OCI-LY7 (cell line): Measurements from ENCODE around the gene CENPX. TPM values are rescaled to one million over a fixed set of nuclear protein-coding genes. Genes with fewer than 3 reads are reported as not detected.

Experiments
- BruUV-seq: library from RNA; stranded (reverse); fragments of 400-500 nt; replicated peaks from 2 replicates; lab custom pipeline; 2021; lab: Mats Ljungman, UMichigan
- CTCF ChIA-PET: fragments of 300-600 bp; sonication (Branson Sonifier 250); formaldehyde crosslinking; loops from one replicate; lab custom pipeline; 2022; ENCODE audit warnings: antibody characterized with exemption; ENCODE audit not compliant: unreplicated experiment; lab: Charles Lee
- POLR2A ChIA-PET: fragments of 300-600 bp; sonication (Branson Sonifier 250); formaldehyde crosslinking; loops from one replicate; lab custom pipeline; 2022; ENCODE audit warnings: antibody characterized with exemption; lab: Charles Lee
- DNase-seq: peaks from one replicate; pipeline ENCODE4 v3.0.0-alpha.2; 2015; ENCODE audit warnings: low spot score
- H2AFZ ChIP-seq: fragments of 200-600 bp; sonication (generic), shearing (Covaris generic); 2 replicates; pipeline ENCODE4 v1.6.1; 2014; ENCODE audit warnings: mild to moderate bottlenecking, antibody characterized with exemption, low read length, moderate library complexity
- H3K27ac ChIP-seq: fragments of 200-600 bp; sonication (generic); 2 replicates; pipeline ENCODE4 v1.5.1; 2014; ENCODE audit warnings: mixed run types, low read depth, mild to moderate bottlenecking, moderate library complexity, low read length, inconsistent platforms; ENCODE audit not compliant: poor library complexity, severe bottlenecking
- H3K36me3 ChIP-seq: fragments of 200-600 bp; sonication (generic); 2 replicates; pipeline ENCODE4 v1.6.1; 2014; ENCODE audit warnings: mild to moderate bottlenecking, antibody characterized with exemption, low read length, moderate library complexity, mixed read lengths; ENCODE audit not compliant: insufficient read depth
- H3K4me1 ChIP-seq: fragments of 200-600 bp; sonication (generic); 2 replicates; pipeline ENCODE4 v1.5.1; 2014; ENCODE audit warnings: mild to moderate bottlenecking, low read length; ENCODE audit not compliant: insufficient read depth, poor library complexity, severe bottlenecking
- H3K4me2 ChIP-seq: fragments of 200-600 bp; sonication (generic); 2 replicates; pipeline ENCODE4 v1.6.1; 2014; ENCODE audit warnings: mild to moderate bottlenecking, low read length
- H3K4me3 ChIP-seq: fragments of 200-600 bp; sonication (generic); 2 replicates; pipeline ENCODE4 v1.5.1; 2014; ENCODE audit warnings: mild to moderate bottlenecking, low read depth, low read length; ENCODE audit not compliant: poor library complexity, severe bottlenecking
- H3K79me2 ChIP-seq: fragments of 200-600 bp; sonication (generic); 2 replicates; pipeline ENCODE4 v1.6.1; 2016; ENCODE audit warnings: low read depth, mild to moderate bottlenecking, low read length, moderate library complexity, mixed read lengths; ENCODE audit not compliant: insufficient read depth
- H3K9me2 ChIP-seq: fragments of 200-600 bp; sonication (generic); 2 replicates; pipeline ENCODE4 v1.6.1; 2016; ENCODE audit warnings: mild to moderate bottlenecking, low read length, mixed read lengths; ENCODE audit not compliant: insufficient read depth
- H3K9me3 ChIP-seq: fragments of 200-600 bp; sonication (generic); 2 replicates; pipeline ENCODE4 v1.6.1; 2014; ENCODE audit warnings: mild to moderate bottlenecking, mixed run types, low read length, mixed read lengths
- H4K20me1 ChIP-seq: fragments of 200-600 bp; sonication (generic); 2 replicates; pipeline ENCODE4 v1.6.1; 2014; ENCODE audit warnings: mild to moderate bottlenecking, antibody characterized with exemption, low read length, moderate library complexity, mixed read lengths; ENCODE audit not compliant: insufficient read depth
- EZH2phosphoT487 ChIP-seq: fragments of 200-600 bp; sonication (generic); IDR thresholded peaks from 2 replicates; pipeline ENCODE4 v1.6.1; 2018; ENCODE audit warnings: low read depth, borderline replicate concordance, mild to moderate bottlenecking, mixed run types, antibody characterized with exemption, low read length, moderate library complexity, mixed read lengths
- intact Hi-C: fragments of 100-400 bp; cut with micrococcal nuclease; formaldehyde crosslinking; loops from one replicate; pipeline ENCODE4 v1.10.0; 2022; ENCODE audit not compliant: unreplicated experiment
- total RNA-seq, 2 experiments: library from RNA; depleted of rRNA in 1 of 2; stranded (reverse); fragments of >200 nt in 1 of 2; shearing (Covaris generic) in 1 of 2; gene quantifications; 2 replicates each; pipeline ENCODE4 v1.2.3, GENCODE V29; 2014 to 2022
- TF ChIP-seq, protein P1 (sequence below): fragments of 200-600 bp; sonication (generic); conservative IDR thresholded peaks from 2 replicates; pipeline ENCODE4 v1.5.1; 2014; ENCODE audit warnings: mild to moderate bottlenecking, antibody characterized with exemption, low read length, moderate library complexity, mixed read lengths

The CENPX gene
- total RNA-seq, 2 experiments from 2014 or later: 130 to 251 TPM

DNA sequence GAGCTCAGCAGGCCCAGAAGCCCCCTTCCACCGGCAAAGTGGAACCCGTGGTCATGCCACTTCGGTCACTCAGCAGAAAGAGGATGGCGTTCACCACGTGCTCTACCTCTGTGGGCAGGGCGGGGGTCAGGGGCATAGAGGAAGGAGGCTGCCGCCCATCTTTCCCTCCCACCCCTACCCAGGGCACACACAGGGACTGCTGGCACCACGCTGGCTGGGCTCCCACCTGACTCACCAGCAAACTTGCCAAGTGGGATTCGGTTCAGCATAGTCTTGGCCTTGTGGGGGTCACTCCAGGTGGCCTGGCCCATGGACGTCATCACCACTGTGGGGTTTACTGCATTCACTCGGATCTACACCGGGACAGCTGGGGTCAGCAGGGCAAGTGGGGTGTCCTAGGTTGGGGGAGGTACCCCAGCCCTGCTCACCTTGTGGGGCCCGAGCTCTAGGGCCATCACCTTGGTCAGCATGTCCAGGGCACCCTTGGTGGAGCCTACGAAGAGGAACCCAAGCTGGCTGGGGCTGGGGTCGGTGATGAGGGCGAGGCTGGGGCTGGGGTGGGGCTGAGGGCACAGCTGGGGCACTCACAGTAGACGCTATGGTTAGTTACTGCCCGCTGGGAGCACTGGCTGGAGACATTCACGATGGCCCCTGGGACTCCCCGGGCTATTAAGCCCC lies 13.4 kb upstream of the CENPX start:
- H2AFZ ChIP-seq: no peak overlapping the region
- DNase-seq: no peak
- intact Hi-C loops: loop anchor here (5.0 kb wide), 1 partner anchor 164 kb away; the partner anchor contains the start of gene ARHGDIA
- TSS peak; percentile 96 for BruUV-seq
- H3K4me1 ChIP-seq: peaks cover 21% of the 10 kb centered on the region
- no peaks in the 10 kb centered on the region for H3K79me2 ChIP-seq
- H3K9me3 ChIP-seq: no peaks in the 10 kb centered on the region
- no peaks in the 10 kb centered on the region for H3K9me2 ChIP-seq
- ChIA-PET CTCF (interaction anchor here (0.5 to 0.6 kb wide), 2 partner anchors 13 to 88 kb away, joined by 3 read pairs; no protein-coding TSS in a partner anchor), POLR2A (interaction anchor here (0.6 to 1.2 kb wide), 2 partner anchors 13 to 90 kb away, joined by 3 to 4 read pairs; partner anchors contain the start of genes CENPX and LRRC45)
- H3K4me2 ChIP-seq: peak overlapping the region; percentile 92
- H4K20me1 ChIP-seq: 0 out of 2 replicates have a peak, but pooled peaks cover 5% of the 10 kb centered on the region
- TF ChIP-seq, protein P1, sequence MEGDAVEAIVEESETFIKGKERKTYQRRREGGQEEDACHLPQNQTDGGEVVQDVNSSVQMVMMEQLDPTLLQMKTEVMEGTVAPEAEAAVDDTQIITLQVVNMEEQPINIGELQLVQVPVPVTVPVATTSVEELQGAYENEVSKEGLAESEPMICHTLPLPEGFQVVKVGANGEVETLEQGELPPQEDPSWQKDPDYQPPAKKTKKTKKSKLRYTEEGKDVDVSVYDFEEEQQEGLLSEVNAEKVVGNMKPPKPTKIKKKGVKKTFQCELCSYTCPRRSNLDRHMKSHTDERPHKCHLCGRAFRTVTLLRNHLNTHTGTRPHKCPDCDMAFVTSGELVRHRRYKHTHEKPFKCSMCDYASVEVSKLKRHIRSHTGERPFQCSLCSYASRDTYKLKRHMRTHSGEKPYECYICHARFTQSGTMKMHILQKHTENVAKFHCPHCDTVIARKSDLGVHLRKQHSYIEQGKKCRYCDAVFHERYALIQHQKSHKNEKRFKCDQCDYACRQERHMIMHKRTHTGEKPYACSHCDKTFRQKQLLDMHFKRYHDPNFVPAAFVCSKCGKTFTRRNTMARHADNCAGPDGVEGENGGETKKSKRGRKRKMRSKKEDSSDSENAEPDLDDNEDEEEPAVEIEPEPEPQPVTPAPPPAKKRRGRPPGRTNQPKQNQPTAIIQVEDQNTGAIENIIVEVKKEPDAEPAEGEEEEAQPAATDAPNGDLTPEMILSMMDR: no peak
- TF ChIP-seq EZH2phosphoT487: no peak
- no peak overlapping the region for H3K27ac ChIP-seq
- H3K4me3 ChIP-seq: peak overlapping the region; percentile 72
- H3K36me3 ChIP-seq: no peaks in the 10 kb centered on the region

DNA sequence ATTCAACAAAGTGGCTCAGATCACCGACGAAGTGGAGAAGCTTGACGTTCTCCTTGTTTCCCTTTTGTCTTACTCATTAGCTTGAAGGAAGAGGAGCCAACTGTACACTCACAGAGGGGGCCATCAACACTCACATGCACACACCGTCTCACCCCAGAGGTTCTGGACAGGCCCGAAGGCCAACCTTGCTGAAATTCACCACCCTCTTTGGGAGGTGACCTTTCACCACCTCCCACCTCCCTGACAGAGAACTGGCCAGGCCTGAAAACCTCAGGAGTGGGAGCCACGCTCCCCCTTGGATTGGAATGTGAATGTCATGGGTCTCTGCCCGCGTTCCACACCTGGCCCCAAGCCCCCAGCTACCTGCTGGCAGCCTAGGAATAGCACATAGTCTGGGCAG lies 12.8 kb upstream of the CENPX start:
- no peak overlapping the region for H2AFZ ChIP-seq
- 0 out of 2 replicates have a peak, but pooled peaks cover 5% of the 10 kb centered on the region for H4K20me1 ChIP-seq
- peaks cover 27% of the 10 kb centered on the region for H3K4me1 ChIP-seq
- intact Hi-C loops: loop anchor here (5.0 kb wide), 1 partner anchor 163 kb away; the partner anchor contains the start of gene ARHGDIA
- no TSS peak for BruUV-seq
- ChIA-PET POLR2A (interaction anchor here (1.2 kb wide), 1 partner anchor 13 kb away, joined by 4 read pairs; the partner anchor contains the start of genes CENPX and LRRC45), CTCF (interaction anchor here (0.6 kb wide), 1 partner anchor 89 kb away, joined by 3 read pairs; no protein-coding TSS in a partner anchor)
- H3K79me2 ChIP-seq: no peaks in the 10 kb centered on the region
- no peaks in the 10 kb centered on the region for H3K36me3 ChIP-seq
- H3K9me2 ChIP-seq: no peaks in the 10 kb centered on the region
- DNase-seq: no peak
- TF ChIP-seq, protein P1: no peak
- TF ChIP-seq EZH2phosphoT487: no peak
- H3K4me2 ChIP-seq: no peak overlapping the region
- H3K4me3 ChIP-seq: no peak overlapping the region
- no peak overlapping the region for H3K27ac ChIP-seq
- no peaks in the 10 kb centered on the region for H3K9me3 ChIP-seq
